HepG2 (cell line): ENCODE results near the gene PPAT. TPM values are rescaled to one million over a fixed set of nuclear protein-coding genes. Genes with fewer than 3 reads are reported as not detected.

Experiments
- ARNTL ChIP-seq: sonication (generic); formaldehyde crosslinking; IDR thresholded peaks from 2 replicates; pipeline ENCODE4 v1.4.0; 2020; ENCODE audit warnings: mild to moderate bottlenecking, missing genetic modification reagents
- CCDC6 ChIP-seq: sonication (generic); formaldehyde crosslinking; IDR thresholded peaks from 2 replicates; pipeline ENCODE4 v1.8.1; 2022; ENCODE audit warnings: mild to moderate bottlenecking, missing genetic modification reagents, moderate library complexity
- DPF2 ChIP-seq: sonication (generic); formaldehyde crosslinking; IDR thresholded peaks from 2 replicates; pipeline ENCODE4 v1.4.0; 2020; ENCODE audit warnings: mild to moderate bottlenecking, low read depth, missing genetic modification reagents, borderline replicate concordance
- KDM3A ChIP-seq: IDR thresholded peaks from 2 replicates; pipeline ENCODE4 v1.6.1; 2018; ENCODE audit warnings: low read depth, missing compliant biosample characterization
- LRRFIP1 ChIP-seq: sonication (generic); formaldehyde crosslinking; conservative IDR thresholded peaks from 2 replicates; pipeline ENCODE4 v1.4.0; 2020; ENCODE audit warnings: missing genetic modification reagents
- MEF2D ChIP-seq: sonication (generic); formaldehyde crosslinking; IDR thresholded peaks from 2 replicates; pipeline ENCODE4 v1.5.1; 2020; ENCODE audit warnings: mild to moderate bottlenecking, missing genetic modification reagents
- NR2C2 ChIP-seq: sonication (generic); formaldehyde crosslinking; IDR thresholded peaks from 2 replicates; pipeline ENCODE4 v1.4.0; 2020; ENCODE audit warnings: missing genetic modification reagents, mild to moderate bottlenecking, moderate library complexity, borderline replicate concordance
- PATZ1 ChIP-seq: sonication (generic); formaldehyde crosslinking; IDR thresholded peaks from 2 replicates; pipeline ENCODE4 v1.4.0; 2020; ENCODE audit warnings: missing genetic modification reagents
- PHF20 ChIP-seq: sonication (generic); formaldehyde crosslinking; IDR thresholded peaks from 2 replicates; pipeline ENCODE4 v1.5.0; 2020; ENCODE audit warnings: mild to moderate bottlenecking, missing genetic modification reagents
- RNF2 ChIP-seq: fragments of 450-650 bp; conservative IDR thresholded peaks from 2 replicates; pipeline ENCODE4 v1.6.1; 2016; ENCODE audit warnings: low read depth
- TARDBP ChIP-seq: sonication (generic); formaldehyde crosslinking; IDR thresholded peaks from 2 replicates; pipeline ENCODE4 v1.8.0; 2022; ENCODE audit warnings: mild to moderate bottlenecking, missing genetic modification reagents
- THYN1 ChIP-seq: sonication (generic); formaldehyde crosslinking; IDR thresholded peaks from 2 replicates; pipeline ENCODE4 v1.8.1; 2023; ENCODE audit warnings: low read depth, mild to moderate bottlenecking, moderate library complexity, missing genetic modification reagents, borderline replicate concordance
- ZHX2 ChIP-seq, 2 experiments: sonication (generic) in 1 of 2; formaldehyde crosslinking in 1 of 2; IDR thresholded peaks; 2 replicates each; pipeline versions ENCODE4 v1.6.1 to v1.9.0; 2014 to 2022; ENCODE audit warnings: antibody characterized with exemption in 1 of 2, borderline replicate concordance in 1 of 2, inconsistent platforms in 1 of 2, low read depth in 1 of 2, missing genetic modification reagents in 1 of 2
- ZNF33A ChIP-seq: sonication (generic); formaldehyde crosslinking; IDR thresholded peaks from 2 replicates; pipeline ENCODE4 v1.5.1; 2020; ENCODE audit warnings: missing genetic modification reagents, mild to moderate bottlenecking, moderate library complexity, borderline replicate concordance
- ZNF556 ChIP-seq: sonication (generic); formaldehyde crosslinking; IDR thresholded peaks from 2 replicates; pipeline ENCODE4 v1.4.0; 2020; ENCODE audit warnings: mild to moderate bottlenecking, missing genetic modification reagents, borderline replicate concordance
- polyA plus RNA-seq, 8 experiments: library from polyadenylated mRNA; depleted of rRNA in 3 of 8; stranded (reverse) in 7 of 8; unstranded in 1 of 8; fragments of >200 nt; fragmentation: Illumina TruSeq in 4 of 8; extraction: Trizol in 4 of 8; gene quantifications; 2 replicates each; pipeline versions ENCODE4 v1.2.1 to v1.2.3, GENCODE V29; 2011 to 2016; ENCODE audit warnings: low read depth in 4 of 8, missing spikeins in 1 of 8, mixed read lengths in 1 of 8; ENCODE audit not compliant: insufficient read depth in 1 of 8
- total RNA-seq, 5 experiments: library from RNA; depleted of rRNA; stranded (reverse); fragments of >200 nt; fragmentation: Illumina TruSeq; extraction: Trizol; gene quantifications; 2 replicates each; pipeline ENCODE4 v1.2.3, GENCODE V29; 2016; ENCODE audit warnings: low read depth in 1 of 5

Gene PPAT
- total and polyA plus RNA-seq, 2 of the 13 experiments (the other 11 are each of a cell fraction or from before 2014, with no cell fraction given) = 16.9 to 62.6 TPM

GRCh38 chr4:56387023-56388001 lies 48.1 kb downstream of the PPAT start, which contains the start of gene AASDH (continued):
- TF ChIP-seq ZHX2 (IDR thresholded peaks at IDR 0.05; ENCODE audit: low read depth) (peak; percentile 94), ZHX2 (CRISPR knock-in tag; IDR thresholded peaks at IDR 0.05; ENCODE audit: borderline replicate concordance) (no peak), KDM3A (CRISPR knock-in tag) (peak; percentile 40; the same call in 1 of the 2 replicates), PHF20 (peak; percentile 98), MEF2D (CRISPR knock-in tag) (peak; percentile 45; the same call in 1 of the 2 replicates), ARNTL (0 out of 2 replicates have a peak, but pooled peaks have one; percentile 40), LRRFIP1 (no peak), ZNF33A (CRISPR knock-in tag) (no peak), DPF2 (CRISPR knock-in tag) (0 out of 2 replicates have a peak, but pooled peaks have one; percentile 36), NR2C2 (CRISPR knock-in tag) (peak; percentile 93), CCDC6 (CRISPR knock-in tag) (peak; percentile 39; the same call in 1 of the 2 replicates), PATZ1 (CRISPR knock-in tag) (no peak), ZNF556 (peak; percentile 92), TARDBP (CRISPR knock-in tag) (peak; percentile 77), RNF2 (peak; percentile 57; the same call in 1 of the 2 replicates), THYN1 (CRISPR knock-in tag) (no peak)
